Skeletal muscle tissue (tissue), 4 donors: Measurements from ENCODE around the gene CXCL17. TPM values are rescaled to one million over a fixed set of nuclear protein-coding genes. Genes with fewer than 3 reads are reported as not detected.
"Not testable (repeated sequence)": the region's sequence is repeated elsewhere in the genome, so short reads cannot be mapped to it uniquely, and the experiment has no call there.

Source experiments
- H3K27ac ChIP-seq: one replicate; pipeline ENCODE4 v1.7.0; 2013; ENCODE audit warnings: mild to moderate bottlenecking, low read depth, low read length, inconsistent platforms
- H3K27me3 ChIP-seq, 3 donors: one replicate each; pipeline ENCODE4 v1.7.0; 2013; ENCODE audit warnings: low read length in 3 of 3; ENCODE audit not compliant: control insufficient read depth in 3 of 3, insufficient read depth in 3 of 3
- H3K36me3 ChIP-seq, 3 donors: one replicate each; pipeline ENCODE4 v1.7.0; 2013; ENCODE audit warnings: low read length in 3 of 3; ENCODE audit not compliant: control insufficient read depth in 3 of 3, insufficient read depth in 3 of 3
- H3K4me1 ChIP-seq, 3 donors: one replicate each; pipeline ENCODE4 v1.7.0; 2013; ENCODE audit warnings: low read length in 3 of 3, mild to moderate bottlenecking in 3 of 3; ENCODE audit not compliant: control insufficient read depth in 3 of 3, insufficient read depth in 3 of 3
- H3K4me3 ChIP-seq, 3 donors: one replicate each; pipeline ENCODE4 v1.7.0; 2013; ENCODE audit warnings: low read length in 3 of 3
- H3K9ac ChIP-seq, 3 donors: one replicate each; pipeline ENCODE4 v1.7.0; 2013; ENCODE audit warnings: low read length in 3 of 3, mild to moderate bottlenecking in 3 of 3, moderate library complexity in 2 of 3, low read depth in 1 of 3
- H3K9me3 ChIP-seq, 3 donors: one replicate each; pipeline ENCODE4 v1.7.0; 2013; ENCODE audit warnings: low read length in 3 of 3; ENCODE audit not compliant: control insufficient read depth in 3 of 3
- total RNA-seq: library from RNA; depleted of rRNA; stranded (reverse); fragments of >200 nt; gene quantifications from one replicate; pipeline ENCODE4 v1.2.3, GENCODE V29; 2014
- donor health status: Osteomylitis.

CXCL17 gene
- total RNA-seq, 1 donor from 2014 or later: not detected

GRCh38 chr19:42466521-42467182, 23.9 kb upstream of the CXCL17 start:
- Histone ChIP-seq H3K27me3 (peaks cover 0 to 3% (median 0%) of the 10 kb centered on the region in 3 donors), H3K4me1 (peaks cover 5 to 9% (median 9%) of the 10 kb centered on the region in 3 donors), H3K9me3 (no peaks in the 10 kb centered on the region), H3K4me3 (no peak overlapping the region), H3K36me3 (no peaks in the 10 kb centered on the region), H3K27ac (peak overlapping the region; percentile 12), H3K9ac (no peak overlapping the region)

- no peak overlapping the region for H3K9ac ChIP-seq
- H3K36me3 ChIP-seq: no peaks in the 10 kb centered on the region
- H3K27me3 ChIP-seq: peaks cover 0 to 3% (median 0%) of the 10 kb centered on the region in 3 donors
- H3K4me3 ChIP-seq: no peak overlapping the region
- H3K9me3 ChIP-seq: no peaks in the 10 kb centered on the region
- H3K4me1 ChIP-seq: peaks cover 5 to 9% (median 9%) of the 10 kb centered on the region in 3 donors
- H3K27ac ChIP-seq: peak overlapping the region; percentile 12
Measured at GRCh38 chr19:42465827-42466280, 23.1 kb upstream of the CXCL17 start.

- Histone ChIP-seq H3K4me1 (peaks cover 3 to 9% (median 7%) of the 10 kb centered on the region in 3 donors), H3K9me3 (no peaks in the 10 kb centered on the region)
Measured at GRCh38 chr19:42461700-42462324, 19.1 kb upstream of the CXCL17 start.

GRCh38 chr19:42461231-42461630, 18.5 kb upstream of the CXCL17 start:
- H3K9ac ChIP-seq, H3K4me1 ChIP-seq, H3K27me3 ChIP-seq, H3K4me3 ChIP-seq, H3K36me3 ChIP-seq, H3K27ac ChIP-seq, H3K9me3 ChIP-seq: not testable (repeated sequence)

More at GRCh38 chr19:42461700-42462324, 19.1 kb upstream of the CXCL17 start:
- H3K9ac ChIP-seq: no peak overlapping the region
- H3K36me3 ChIP-seq: no peaks in the 10 kb centered on the region
- no peak overlapping the region for H3K27ac ChIP-seq
- H3K4me3 ChIP-seq: no peak overlapping the region
- H3K27me3 ChIP-seq: no peaks in the 10 kb centered on the region

GRCh38 chr19:42459926-42460325, 17.2 kb upstream of the CXCL17 start:
- no peaks in the 10 kb centered on the region for H3K36me3 ChIP-seq
- no peak overlapping the region for H3K4me3 ChIP-seq
- no peaks in the 10 kb centered on the region for H3K27me3 ChIP-seq
- no peaks in the 10 kb centered on the region for H3K4me1 ChIP-seq
- no peak overlapping the region for H3K27ac ChIP-seq
- no peaks in the 10 kb centered on the region for H3K9me3 ChIP-seq
- no peak overlapping the region for H3K9ac ChIP-seq

GRCh38 chr19:42455621-42456081, 12.9 kb upstream of the CXCL17 start:
- Histone ChIP-seq H3K9me3 (no peaks in the 10 kb centered on the region), H3K27me3 (peaks cover 0 to 6% (median 3%) of the 10 kb centered on the region in 3 donors), H3K36me3 (no peaks in the 10 kb centered on the region), H3K27ac (no peak overlapping the region), H3K4me1 (no peaks in the 10 kb centered on the region), H3K9ac (no peak overlapping the region), H3K4me3 (no peak overlapping the region)

- Histone ChIP-seq H3K27ac (no peak overlapping the region), H3K9ac (no peak overlapping the region), H3K27me3 (peaks cover 0 to 6% (median 3%) of the 10 kb centered on the region in 3 donors), H3K36me3 (no peaks in the 10 kb centered on the region), H3K9me3 (no peaks in the 10 kb centered on the region), H3K4me3 (no peak overlapping the region), H3K4me1 (no peaks in the 10 kb centered on the region)
Measured at GRCh38 chr19:42455086-42455485, 12.3 kb upstream of the CXCL17 start.

GRCh38 chr19:42452590-42452989, 9.8 kb upstream of the CXCL17 start:
- Histone ChIP-seq H3K9ac (no peak overlapping the region), H3K27ac (no peak overlapping the region), H3K9me3 (no peaks in the 10 kb centered on the region), H3K4me3 (no peak overlapping the region), H3K27me3 (peaks cover 0 to 6% (median 3%) of the 10 kb centered on the region in 3 donors), H3K4me1 (no peaks in the 10 kb centered on the region), H3K36me3 (no peaks in the 10 kb centered on the region)

GRCh38 chr19:42450314-42450934, 7.7 kb upstream of the CXCL17 start:
- Histone ChIP-seq H3K4me3 (no peak overlapping the region), H3K9me3 (no peaks in the 10 kb centered on the region), H3K27me3 (peaks cover 0 to 6% (median 3%) of the 10 kb centered on the region in 3 donors), H3K36me3 (no peaks in the 10 kb centered on the region), H3K4me1 (no peaks in the 10 kb centered on the region), H3K27ac (no peak overlapping the region), H3K9ac (no peak overlapping the region)

GRCh38 chr19:42448306-42448705, 5.6 kb upstream of the CXCL17 start:
- not testable (repeated sequence) for H3K9me3 ChIP-seq, H3K36me3 ChIP-seq, H3K27me3 ChIP-seq, H3K9ac ChIP-seq, H3K27ac ChIP-seq, H3K4me1 ChIP-seq, H3K4me3 ChIP-seq
